ENCODE data around the gene SNHG17.
"Not testable (repeated sequence)": the region's sequence is repeated elsewhere in the genome, so short reads cannot be mapped to it uniquely, and the experiment has no call there.

The SNHG17 gene

GRCh38 chr20:38420388-38421085, 14.6 kb downstream of the SNHG17 start:
- no peak for DNase-seq (ENCODE audit: low read depth, low spot score)

- no peak for DNase-seq (ENCODE audit: low read depth, low spot score)
Measured at GRCh38 chr20:38418509-38419204, 16.5 kb downstream of the SNHG17 start.

GRCh38 chr20:38414769-38415450, 20.2 kb downstream of the SNHG17 start:
- no peak for DNase-seq (ENCODE audit: low read depth, low spot score)

GRCh38 chr20:38412877-38413577, 22.1 kb downstream of the SNHG17 start:
- DNase-seq (ENCODE audit: low read depth, low spot score) = no peak

- not testable (repeated sequence) for DNase-seq (ENCODE audit: low read depth, low spot score)
Measured at GRCh38 chr20:38407822-38408221, 27.3 kb downstream of the SNHG17 start.

GRCh38 chr20:38407321-38407720, 27.8 kb downstream of the SNHG17 start:
- DNase-seq (ENCODE audit: low read depth, low spot score) = no peak

- no peak for DNase-seq (ENCODE audit: low read depth, low spot score)
Measured at GRCh38 chr20:38406476-38406875, 28.7 kb downstream of the SNHG17 start.

- no peak for DNase-seq (ENCODE audit: low read depth, low spot score)
Measured at GRCh38 chr20:38405132-38405531, 30.0 kb downstream of the SNHG17 start.

- no peak for DNase-seq (ENCODE audit: low read depth, low spot score)
Measured at GRCh38 chr20:38404016-38404415, 31.1 kb downstream of the SNHG17 start.

- DNase-seq (ENCODE audit: low read depth, low spot score) = no peak
Measured at GRCh38 chr20:38402816-38403215, 32.3 kb downstream of the SNHG17 start.

- DNase-seq (ENCODE audit: low read depth, low spot score) = no peak
Measured at GRCh38 chr20:38402089-38402488, 33.0 kb downstream of the SNHG17 start.

- not testable (repeated sequence) for DNase-seq (ENCODE audit: low read depth, low spot score)
Measured at GRCh38 chr20:38395751-38396395, 39.3 kb downstream of the SNHG17 start.

- DNase-seq (ENCODE audit: low read depth, low spot score) = no peak
Measured at GRCh38 chr20:38395165-38395564, 40.0 kb downstream of the SNHG17 start.

GRCh38 chr20:38393259-38393658, 41.9 kb downstream of the SNHG17 start:
- DNase-seq (ENCODE audit: low read depth, low spot score) = no peak

GRCh38 chr20:38392356-38392755, 42.8 kb downstream of the SNHG17 start:
- no peak for DNase-seq (ENCODE audit: low read depth, low spot score)

GRCh38 chr20:38387953-38388352, 47.2 kb downstream of the SNHG17 start:
- DNase-seq (ENCODE audit: low read depth, low spot score) = no peak

- no peak for DNase-seq (ENCODE audit: low read depth, low spot score)
Measured at GRCh38 chr20:38386851-38387250, 48.3 kb downstream of the SNHG17 start.

- DNase-seq (ENCODE audit: low read depth, low spot score) = no peak
Measured at GRCh38 chr20:38386004-38386403, 49.1 kb downstream of the SNHG17 start.

- DNase-seq (ENCODE audit: low read depth, low spot score) = no peak
Measured at GRCh38 chr20:38383147-38383546, 52.0 kb downstream of the SNHG17 start.

- DNase-seq (ENCODE audit: low read depth, low spot score) = not testable (repeated sequence)
Measured at GRCh38 chr20:38377838-38378237, 57.3 kb downstream of the SNHG17 start.

- no peak for DNase-seq (ENCODE audit: low read depth, low spot score)
Measured at GRCh38 chr20:38377039-38377685, 58.0 kb downstream of the SNHG17 start.
